K562 (cell line): ENCODE results near the gene UAP1. TPM values are rescaled to one million over a fixed set of nuclear protein-coding genes. Genes with fewer than 3 reads are reported as not detected.

Experiments used
- ARID1B ChIP-seq: fragments of 450-650 bp; IDR thresholded peaks from 2 replicates; pipeline ENCODE4 v1.6.1; 2016; ENCODE audit warnings: antibody characterized with exemption, mild to moderate bottlenecking, inconsistent platforms
- BCOR ChIP-seq: fragments of 450-650 bp; IDR thresholded peaks from 2 replicates; pipeline ENCODE4 v1.6.1; 2016
- CSDE1 ChIP-seq, 2 experiments: fragments of 450-650 bp; IDR thresholded peaks; 2 replicates each; pipeline ENCODE4 v1.6.1; 2016; ENCODE audit warnings: mild to moderate bottlenecking in 1 of 2
- ETV6 ChIP-seq, 3 experiments: fragments of 150-350 bp in 1 of 3; sonication (generic) in 1 of 3; formaldehyde crosslinking in 1 of 3; IDR thresholded peaks; 2 replicates each; pipeline versions ENCODE4 v1.6.1 to v1.8.0; 2014 to 2022; ENCODE audit warnings: borderline replicate concordance in 2 of 3, low read depth in 2 of 3, antibody characterized with exemption in 1 of 3, low read length in 1 of 3, mild to moderate bottlenecking in 1 of 3, missing genetic modification reagents in 1 of 3
- GMEB1 ChIP-seq: fragments of 250-450 bp; sonication (Bioruptor Pico); IDR thresholded peaks from 2 replicates; pipeline ENCODE4 v1.4.0; 2020; ENCODE audit warnings: mild to moderate bottlenecking
- HLTF ChIP-seq: fragments of 450-650 bp; IDR thresholded peaks from 2 replicates; pipeline ENCODE4 v1.6.1; 2016
- HNRNPK ChIP-seq: fragments of 200-400 bp; formaldehyde crosslinking; IDR thresholded peaks from one replicate; pipeline ENCODE4 v1.6.1; 2018; ENCODE audit warnings: mild to moderate bottlenecking, low read depth, low read length; ENCODE audit not compliant: poor library complexity, severe bottlenecking
- MECOM ChIP-seq: fragments of 250-450 bp; sonication (Bioruptor Pico); IDR thresholded peaks from 2 replicates; pipeline ENCODE4 v1.8.0; 2022; ENCODE audit warnings: inconsistent platforms
- MGA ChIP-seq: fragments of 450-650 bp; IDR thresholded peaks from 2 replicates; pipeline ENCODE4 v1.6.1; 2016; ENCODE audit warnings: mild to moderate bottlenecking, moderate library complexity
- PHF21A ChIP-seq: fragments of 450-650 bp; IDR thresholded peaks from 2 replicates; pipeline ENCODE4 v1.6.1; 2017; ENCODE audit warnings: low read depth, borderline replicate concordance
- RBFOX2 ChIP-seq: fragments of 200-400 bp; formaldehyde crosslinking; IDR thresholded peaks from 2 replicates; pipeline ENCODE4 v1.6.1; 2017; ENCODE audit warnings: low read depth, mild to moderate bottlenecking, low read length, moderate library complexity
- RBM34 ChIP-seq: fragments of 200-400 bp; formaldehyde crosslinking; IDR thresholded peaks from 2 replicates; pipeline ENCODE4 v1.6.1; 2018; ENCODE audit warnings: low read length, borderline replicate concordance; ENCODE audit not compliant: insufficient read depth
- RFX5 ChIP-seq: IDR thresholded peaks from 2 replicates; pipeline ENCODE4 v1.6.1; 2011; ENCODE audit warnings: low read depth, mild to moderate bottlenecking, improper control_type of control experiment, low read length
- RFX7 ChIP-seq: fragments of 250-450 bp; sonication (Bioruptor Pico); IDR thresholded peaks from 2 replicates; pipeline ENCODE4 v1.5.1; 2021; ENCODE audit warnings: mild to moderate bottlenecking
- TCF3 ChIP-seq: sonication (generic); formaldehyde crosslinking; IDR thresholded peaks from 2 replicates; pipeline ENCODE4 v1.4.0; 2020; ENCODE audit warnings: mild to moderate bottlenecking, missing genetic modification reagents
- ZNF165 ChIP-seq: fragments of 250-450 bp; sonication (Bioruptor Pico); IDR thresholded peaks from 2 replicates; pipeline ENCODE4 v1.4.0; 2020; ENCODE audit warnings: borderline replicate concordance
- ZNF583 ChIP-seq: fragments of 250-450 bp; sonication (Bioruptor Pico); IDR thresholded peaks from 2 replicates; pipeline ENCODE4 v1.4.0; 2020
- polyA plus RNA-seq, 8 experiments: library from polyadenylated mRNA; depleted of rRNA in 4 of 8; stranded (reverse) in 5 of 8; unstranded in 3 of 8; fragments of >200 nt; fragmentation: Nextera tagmentation in 2 of 8; fragmentation: Illumina TruSeq in 1 of 8; extraction: Ambion mirVana in 2 of 8; extraction: Trizol in 1 of 8; gene quantifications; 2 replicates each; pipeline versions ENCODE4 v1.2.1 to v1.2.3, GENCODE V29; 2011 to 2014; ENCODE audit warnings: inconsistent platforms in 1 of 8, missing spikeins in 1 of 8
- total RNA-seq, 7 experiments: library from RNA; depleted of rRNA in 6 of 7; stranded (reverse); fragments of >200 nt in 6 of 7; fragmentation: Illumina TruSeq in 2 of 7; extraction: Trizol in 2 of 7; gene quantifications; 2 replicates each; pipeline versions ENCODE4 v1.2.1 to v1.2.3, GENCODE V29; 2011 to 2021; ENCODE audit warnings: low replicate concordance in 1 of 7

UAP1 gene
- total and polyA plus RNA-seq, 9 of the 15 experiments (the other 6 are each of a cell fraction or from before 2014, with no cell fraction given), result 182 to 317 (median 213) TPM

- TF ChIP-seq MGA (no peak), RBM34 (no peak), HLTF (no peak), ETV6 (IDR thresholded peaks at IDR 0.05; ENCODE audit: borderline replicate concordance in 1 of 2, low read depth in 2 of 2, low read length in 1 of 2) (no peak), ETV6 (CRISPR knock-in tag; IDR thresholded peaks at IDR 0.05; ENCODE audit: borderline replicate concordance) (no peak), ZNF583 (no peak), PHF21A (no peak), HNRNPK (no peak), CSDE1 (IDR thresholded peaks at IDR 0.05) (no peak), GMEB1 (CRISPR knock-in tag) (no peak), ZNF165 (CRISPR knock-in tag) (no peak), RFX7 (CRISPR knock-in tag) (no peak), RBFOX2 (no peak), RFX5 (no peak), BCOR (no peak), MECOM (no peak), ARID1B (no peak; the same call in 1 of the 2 replicates), TCF3 (no peak)
These were observed 22.6 kb upstream of the UAP1 start (continued) for GRCh38 chr1:162538815-162539431.
